LoVo (cell line): ENCODE results near the gene ABCA3.
"Not testable (repeated sequence)": the region's sequence is repeated elsewhere in the genome, so short reads cannot be mapped to it uniquely, and the experiment has no call there.

Experiments
- DNase-seq: peaks from one replicate; pipeline ENCODE4 v3.0.0-alpha.2; 2016; ENCODE audit warnings: low spot score

ABCA3 gene

GRCh38 chr16:2278956-2279800 lies 61.4 kb downstream of the ABCA3 start:
- DNase-seq = no peak

GRCh38 chr16:2278272-2278608 lies 62.3 kb downstream of the ABCA3 start:
- no peak for DNase-seq

- DNase-seq = no peak
Observed at GRCh38 chr16:2277466-2278271, 62.9 kb downstream of the ABCA3 start.

- DNase-seq = no peak
Observed at GRCh38 chr16:2276368-2277195, 63.9 kb downstream of the ABCA3 start.

- DNase-seq = no peak
Observed at GRCh38 chr16:2275476-2276367, 64.8 kb downstream of the ABCA3 start.

GRCh38 chr16:2273931-2274330 lies 66.6 kb downstream of the ABCA3 start:
- DNase-seq = no peak

- DNase-seq = no peak
Observed at GRCh38 chr16:2273484-2273883, 67.0 kb downstream of the ABCA3 start.

GRCh38 chr16:2271848-2272461 lies 68.6 kb downstream of the ABCA3 start:
- DNase-seq = no peak

GRCh38 chr16:2270588-2271470 lies 69.7 kb downstream of the ABCA3 start:
- DNase-seq = no peak

GRCh38 chr16:2270070-2270462 lies 70.5 kb downstream of the ABCA3 start:
- DNase-seq = no peak

GRCh38 chr16:2267913-2268666 lies 72.4 kb downstream of the ABCA3 start, which contains the start of gene RNPS1:
Gene RNPS1 (minus strand): TSS chr16:2268126. CDS start chr16:2264643, 3,483 bp downstream.
- DNase-seq = peak; percentile 92

- not testable (repeated sequence) for DNase-seq
Observed at GRCh38 chr16:2267505-2267912, 73.0 kb downstream of the ABCA3 start.

- peak; percentile 7 for DNase-seq
Observed at GRCh38 chr16:2266887-2267286, 73.6 kb downstream of the ABCA3 start.

GRCh38 chr16:2263026-2263425 lies 77.5 kb downstream of the ABCA3 start:
- not testable (repeated sequence) for DNase-seq

- no peak for DNase-seq
Observed at GRCh38 chr16:2260250-2260649, 80.3 kb downstream of the ABCA3 start.

- not testable (repeated sequence) for DNase-seq
Observed at GRCh38 chr16:2258530-2258929, 82.0 kb downstream of the ABCA3 start.

GRCh38 chr16:2257726-2258125 lies 82.8 kb downstream of the ABCA3 start:
- DNase-seq = no peak

- DNase-seq = no peak
Observed at GRCh38 chr16:2256531-2257140, 83.9 kb downstream of the ABCA3 start.

GRCh38 chr16:2253293-2253692 lies 87.2 kb downstream of the ABCA3 start:
- DNase-seq = no peak
